Endothelial cell of umbilical vein (primary cell): ENCODE results near the gene AAGAB. TPM values are rescaled to one million over a fixed set of nuclear protein-coding genes. Genes with fewer than 3 reads are reported as not detected.

ENCODE experiments used
- BruUV-seq: library from RNA; stranded (reverse); fragments of 400-500 nt; replicated peaks from 2 replicates; lab custom pipeline; 2021; lab: Mats Ljungman, UMichigan
- CTCF ChIA-PET: fragments of 300-600, 350-600 bp; sonication (Branson Sonifier 250); formaldehyde crosslinking; loops from one replicate; lab custom pipeline; 2021; ENCODE audit warnings: antibody characterized with exemption, inconsistent platforms; lab: Charles Lee
- POLR2A ChIA-PET: fragments of 300-600, 350-600 bp; sonication (Branson Sonifier 250); formaldehyde crosslinking; loops from one replicate; lab custom pipeline; 2021; ENCODE audit warnings: antibody characterized with exemption, inconsistent platforms; lab: Charles Lee
- DNase-seq: peaks from one replicate; pipeline ENCODE4 v3.0.0-alpha.2; 2011; ENCODE audit warnings: low read depth, low spot score
- FAIRE-seq: peaks from 2 replicates; lab custom pipeline; 2011; peaks lifted over from hg19 to GRCh38; lab: Jason Lieb, UNC
- H2AFZ ChIP-seq: 2 replicates; pipeline ENCODE4 v1.6.0; 2012; ENCODE audit warnings: low read depth, low read length, control low read depth, inconsistent platforms
- H3K27ac ChIP-seq: 2 replicates; pipeline ENCODE4 v1.5.1; 2011; ENCODE audit warnings: low read depth, mild to moderate bottlenecking, control low read depth, low read length, moderate library complexity; ENCODE audit not compliant: insufficient read depth
- H3K27me3 ChIP-seq, 2 experiments: 2 replicates each; pipeline versions ENCODE4 v1.6.0 to v1.6.1; 2011; ENCODE audit warnings: low read length in 2 of 2, mixed read lengths in 1 of 2; ENCODE audit not compliant: control insufficient read depth in 2 of 2, insufficient read depth in 2 of 2
- H3K36me3 ChIP-seq, 2 experiments: 2 replicates in 1 of 2; 3 replicates in 1 of 2; pipeline ENCODE4 v1.5.1; 2011; ENCODE audit warnings: low read length in 2 of 2, mild to moderate bottlenecking in 1 of 2, moderate library complexity in 1 of 2; ENCODE audit not compliant: control insufficient read depth in 2 of 2, insufficient read depth in 2 of 2; ENCODE audit errors: extremely low read depth in 1 of 2
- H3K4me1 ChIP-seq: 3 replicates; pipeline ENCODE4 v1.5.1; 2011; ENCODE audit warnings: mild to moderate bottlenecking, low read length; ENCODE audit not compliant: control insufficient read depth, insufficient read depth; ENCODE audit errors: extremely low read depth
- H3K4me2 ChIP-seq: 2 replicates; pipeline ENCODE4 v1.6.1; 2011; ENCODE audit warnings: low read length, control low read depth, mixed read lengths; ENCODE audit not compliant: insufficient read depth
- H3K4me3 ChIP-seq, 3 experiments: fragments of 200-600 bp in 1 of 3; sonication (generic), shearing (Covaris generic) in 1 of 3; replicated peaks in 1 of 3; 2 replicates each; pipeline ENCODE4 v1.5.1; 2011 to 2016; ENCODE audit warnings: control low read depth in 3 of 3, low read length in 3 of 3, mild to moderate bottlenecking in 2 of 3, inconsistent platforms in 1 of 3, low read depth in 1 of 3, moderate library complexity in 1 of 3; ENCODE audit not compliant: insufficient read depth in 1 of 3
- H3K79me2 ChIP-seq: 2 replicates; pipeline ENCODE4 v1.6.0; 2012; ENCODE audit warnings: low read length, inconsistent platforms; ENCODE audit not compliant: control insufficient read depth, insufficient read depth
- H3K9ac ChIP-seq: replicated peaks from 2 replicates; pipeline ENCODE3; 2011; ENCODE audit warnings: low read length, control low read depth; ENCODE audit not compliant: insufficient read depth; ENCODE audit errors: extremely low read depth
- H3K9me1 ChIP-seq: replicated peaks from 3 replicates; pipeline ENCODE4 v1.6.0; 2011; ENCODE audit warnings: mild to moderate bottlenecking, low read length; ENCODE audit not compliant: control insufficient read depth, insufficient read depth; ENCODE audit errors: extremely low read depth
- H3K9me3 ChIP-seq: replicated peaks from 2 replicates; pipeline ENCODE4 v1.5.1; 2012; ENCODE audit warnings: low read length, inconsistent platforms; ENCODE audit not compliant: control insufficient read depth, insufficient read depth
- H4K20me1 ChIP-seq: replicated peaks from 2 replicates; pipeline ENCODE3; 2011; ENCODE audit warnings: mild to moderate bottlenecking, low read length; ENCODE audit not compliant: control insufficient read depth, insufficient read depth; ENCODE audit errors: extremely low read depth
- CTCF ChIP-seq, 2 donors: IDR thresholded peaks; 1 replicate in 1 of 2; 2 replicates in 1 of 2; pipeline ENCODE4 v1.5.1; 2011; ENCODE audit warnings: low read length in 2 of 2, mild to moderate bottlenecking in 2 of 2, moderate library complexity in 2 of 2, control low read depth in 1 of 2, inconsistent platforms in 1 of 2, low read depth in 1 of 2; ENCODE audit not compliant: insufficient read depth in 1 of 2; ENCODE audit errors: extremely low read depth in 1 of 2
- EZH2 ChIP-seq: IDR thresholded peaks from 2 replicates; pipeline ENCODE4 v1.6.1; 2012; ENCODE audit warnings: borderline replicate concordance, low read depth, mild to moderate bottlenecking, moderate library complexity, low read length, inconsistent platforms; ENCODE audit not compliant: severe bottlenecking
- FOS ChIP-seq: IDR thresholded peaks from 2 replicates; pipeline ENCODE4 v1.6.1; 2011; ENCODE audit warnings: mild to moderate bottlenecking, low read length, moderate library complexity, borderline replicate concordance; ENCODE audit not compliant: insufficient read depth
- GATA2 ChIP-seq: IDR thresholded peaks from 2 replicates; pipeline ENCODE4 v1.7.0; 2011; ENCODE audit warnings: low read depth, mild to moderate bottlenecking, moderate library complexity, mixed read lengths, low read length; ENCODE audit not compliant: insufficient read length, insufficient read depth
- MAX ChIP-seq: IDR thresholded peaks from 2 replicates; pipeline ENCODE4 v1.6.1; 2011; ENCODE audit not compliant: insufficient read depth, insufficient read length
- MYC ChIP-seq: IDR thresholded peaks from one replicate; pipeline ENCODE4 v1.6.1; 2011; ENCODE audit warnings: mild to moderate bottlenecking, low read depth, low read length
- POLR2A ChIP-seq: IDR thresholded peaks from 2 replicates; pipeline ENCODE4 v1.6.1; 2012; ENCODE audit warnings: low read depth, mild to moderate bottlenecking, control low read depth, low read length
- POLR2AphosphoS5 ChIP-seq: IDR thresholded peaks from 2 replicates; pipeline ENCODE4 v1.6.1; 2012; ENCODE audit warnings: low read depth, mild to moderate bottlenecking, control low read depth, low read length, moderate library complexity; ENCODE audit not compliant: insufficient read depth
- dilution Hi-C: fragments of 300-500 bp; cut with MboI; formaldehyde crosslinking; loops from one replicate; pipeline ENCODE4 v1.15.0; 2019; ENCODE audit warnings: low sequenced_read_pairs; ENCODE audit not compliant: extremely low pct_ligation_motif_present
- intact Hi-C: fragments of 100-400 bp; cut with micrococcal nuclease; formaldehyde crosslinking; loops from one replicate; pipeline ENCODE4 v1.10.0; 2022
- polyA plus RNA-seq, 4 experiments: library from polyadenylated mRNA; depleted of rRNA in 3 of 4; stranded (reverse) in 3 of 4; unstranded in 1 of 4; fragments of >200 nt; gene quantifications; 2 replicates each; pipeline versions ENCODE4 v1.2.1 to v1.2.3, GENCODE V29; 2011 to 2012; ENCODE audit warnings: missing spikeins in 1 of 4
- total RNA-seq: library from RNA; stranded (reverse); gene quantifications from 2 replicates; pipeline ENCODE4 v1.2.3, GENCODE V29; 2021

Gene AAGAB
- total and polyA plus RNA-seq, 2 donors (not counting 3 experiments of a cell fraction or from before 2014, with no cell fraction given), result 21.2 to 42.6 TPM

- no peak for TF ChIP-seq FOS
- no peak for TF ChIP-seq CTCF (IDR thresholded peaks at IDR 0.05; ENCODE audit: extremely low read depth in 1 of 2, insufficient read depth in 1 of 2, low read depth in 1 of 2, low read length in 2 of 2)
- TF ChIP-seq POLR2A, result no peak
- no peak for TF ChIP-seq MAX
- no peak for TF ChIP-seq MYC
- TF ChIP-seq EZH2, result no peak
- TF ChIP-seq GATA2, result no peak
- no peak for TF ChIP-seq POLR2AphosphoS5
- BruUV-seq, result no TSS peak
- Histone ChIP-seq H3K9me3 (no peaks in the 10 kb centered on the region), H3K9ac (no peak overlapping the region), H4K20me1 (no peaks in the 10 kb centered on the region), H3K36me3 (peaks cover 22 to 37% of the 10 kb centered on the region in 2 experiments), H3K27me3 (no peaks in the 10 kb centered on the region), H3K79me2 (peaks cover 25% of the 10 kb centered on the region), H3K27ac (no peak overlapping the region), H3K4me2 (no peak overlapping the region), H3K4me3 (no peak overlapping the region), H3K4me1 (peaks cover 5% of the 10 kb centered on the region), H3K9me1 (no peaks in the 10 kb centered on the region), H2AFZ (no peak overlapping the region)
- FAIRE-seq (no peak), DNase-seq (no peak)
- CTCF ChIA-PET, result interaction anchor here (0.5 to 1.0 kb wide), 3 partner anchors 13 to 237 kb away, joined by 3 read pairs; no protein-coding TSS in a partner anchor
- intact Hi-C loops (no loop called here), dilution Hi-C loops (no loop called here)
- POLR2A ChIA-PET, result no interaction called here
Measured at GRCh38 chr15:67183443-67184169, 70.9 kb downstream of the AAGAB start.
